ENCODE data around the gene MTFR2. TPM values are rescaled to one million over a fixed set of nuclear protein-coding genes. Genes with fewer than 3 reads are reported as not detected.

The MTFR2 gene
- total RNA-seq, 1 donor = 4.3 TPM

Other genes starting within 250 kb of the MTFR2 start
- 116 and 154 TPM in 2 replicates for gene BCLAF1, start 39.5 kb upstream of the MTFR2 start, total RNA-seq